Progenitor cell of endocrine pancreas (in vitro differentiated cells): Measurements from ENCODE around the gene RXRA. TPM values are rescaled to one million over a fixed set of nuclear protein-coding genes. Genes with fewer than 3 reads are reported as not detected.

ENCODE experiments used
- DNase-seq: peaks from one replicate; pipeline ENCODE4 v3.0.0; 2021; ENCODE audit warnings: low spot score; ENCODE audit not compliant: unreplicated experiment
- H3K27ac Mint-ChIP-seq: 2 replicates; pipeline ENCODE4 v1.8.0; 2021; ENCODE audit warnings: mild to moderate bottlenecking, moderate library complexity, mixed read lengths
- H3K27me3 Mint-ChIP-seq: 2 replicates; pipeline ENCODE4 v1.8.0; 2021; ENCODE audit warnings: mixed read lengths
- H3K36me3 Mint-ChIP-seq: 2 replicates; pipeline ENCODE4 v1.8.0; 2022; ENCODE audit warnings: mixed read lengths; ENCODE audit not compliant: insufficient read depth
- H3K4me1 Mint-ChIP-seq: 2 replicates; pipeline ENCODE4 v1.8.0; 2021; ENCODE audit warnings: low read depth, mixed read lengths
- H3K4me3 Mint-ChIP-seq: 2 replicates; pipeline ENCODE4 v1.8.0; 2021; ENCODE audit warnings: low read depth, mild to moderate bottlenecking, moderate library complexity, mixed read lengths
- H3K9me3 Mint-ChIP-seq: 2 replicates; pipeline ENCODE4 v1.8.0; 2021; ENCODE audit warnings: low read depth, mixed read lengths
- total RNA-seq: library from RNA; stranded (reverse); gene quantifications from 2 replicates; pipeline ENCODE4 v1.2.1, GENCODE V29; 2021
- TF ChIP-seq, protein P1 (sequence below): fragments of 200-600 bp; sonication (generic); IDR thresholded peaks from one replicate; pipeline ENCODE4 v1.5.0; 2021; ENCODE audit warnings: antibody characterized with exemption, mild to moderate bottlenecking; ENCODE audit not compliant: unreplicated experiment

RXRA gene
- total RNA-seq, 1 donor from 2014 or later = 64.8 TPM

DNA sequence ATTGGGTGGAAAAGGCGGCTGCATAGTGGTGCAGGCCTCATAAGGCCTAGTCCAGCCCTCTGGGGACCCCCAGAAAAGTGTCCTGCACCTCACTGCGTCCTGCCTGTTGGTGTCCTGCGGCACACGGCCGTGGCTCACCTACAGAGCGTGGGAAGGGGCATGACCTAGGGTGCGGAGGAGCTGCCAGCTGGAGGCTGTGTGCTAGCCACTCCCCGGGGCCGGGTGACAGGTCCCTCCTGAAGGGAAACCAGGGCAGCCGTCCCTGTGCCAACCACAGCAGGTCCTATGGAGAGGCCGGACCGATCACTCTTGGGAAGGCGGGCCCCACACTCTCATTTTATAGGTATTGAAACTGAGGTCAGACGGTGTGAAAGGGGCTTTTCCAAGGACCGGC lies 150.7 kb downstream of the RXRA start:
- H3K4me3 Mint-ChIP-seq = no peak overlapping the region
- TF ChIP-seq, protein P1, sequence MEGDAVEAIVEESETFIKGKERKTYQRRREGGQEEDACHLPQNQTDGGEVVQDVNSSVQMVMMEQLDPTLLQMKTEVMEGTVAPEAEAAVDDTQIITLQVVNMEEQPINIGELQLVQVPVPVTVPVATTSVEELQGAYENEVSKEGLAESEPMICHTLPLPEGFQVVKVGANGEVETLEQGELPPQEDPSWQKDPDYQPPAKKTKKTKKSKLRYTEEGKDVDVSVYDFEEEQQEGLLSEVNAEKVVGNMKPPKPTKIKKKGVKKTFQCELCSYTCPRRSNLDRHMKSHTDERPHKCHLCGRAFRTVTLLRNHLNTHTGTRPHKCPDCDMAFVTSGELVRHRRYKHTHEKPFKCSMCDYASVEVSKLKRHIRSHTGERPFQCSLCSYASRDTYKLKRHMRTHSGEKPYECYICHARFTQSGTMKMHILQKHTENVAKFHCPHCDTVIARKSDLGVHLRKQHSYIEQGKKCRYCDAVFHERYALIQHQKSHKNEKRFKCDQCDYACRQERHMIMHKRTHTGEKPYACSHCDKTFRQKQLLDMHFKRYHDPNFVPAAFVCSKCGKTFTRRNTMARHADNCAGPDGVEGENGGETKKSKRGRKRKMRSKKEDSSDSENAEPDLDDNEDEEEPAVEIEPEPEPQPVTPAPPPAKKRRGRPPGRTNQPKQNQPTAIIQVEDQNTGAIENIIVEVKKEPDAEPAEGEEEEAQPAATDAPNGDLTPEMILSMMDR = no peak
- no peaks in the 10 kb centered on the region for H3K36me3 Mint-ChIP-seq
- H3K9me3 Mint-ChIP-seq = no peaks in the 10 kb centered on the region
- H3K27me3 Mint-ChIP-seq = peaks cover 5% of the 10 kb centered on the region
- H3K27ac Mint-ChIP-seq = no peak overlapping the region
- no peaks in the 10 kb centered on the region for H3K4me1 Mint-ChIP-seq
- no peak for DNase-seq

DNA sequence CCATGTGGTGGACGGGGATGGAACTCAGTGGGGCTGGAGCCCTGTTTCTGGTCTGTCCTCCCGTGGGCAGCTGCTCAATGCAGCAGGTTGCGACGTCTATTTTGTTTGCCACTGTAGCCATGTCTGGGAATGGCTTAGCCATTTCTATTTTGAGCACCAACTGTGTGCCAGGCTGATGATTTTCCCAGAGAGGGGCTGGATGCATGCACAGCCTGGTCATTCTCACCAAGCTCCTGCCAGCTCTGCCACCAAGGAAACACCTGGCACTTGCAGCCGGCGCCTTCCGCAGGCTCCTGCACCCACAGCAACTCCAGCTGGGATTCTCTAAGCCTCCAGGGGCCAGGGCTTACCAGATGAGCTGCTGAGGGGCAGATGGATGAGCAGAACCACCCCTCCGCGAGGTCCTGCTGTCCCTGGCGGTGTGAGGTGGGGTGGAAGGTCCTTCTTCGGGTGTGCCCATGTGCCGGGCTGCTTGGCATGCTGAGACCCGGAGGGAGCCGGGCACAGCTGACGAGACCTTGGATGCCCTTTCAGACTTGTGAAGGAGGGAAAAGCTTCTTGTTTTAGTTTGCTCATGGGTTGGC lies 151.2 kb downstream of the RXRA start:
- Mint-ChIP-seq H3K4me1 (no peaks in the 10 kb centered on the region), H3K27me3 (peaks cover 5% of the 10 kb centered on the region), H3K36me3 (no peaks in the 10 kb centered on the region), H3K9me3 (no peaks in the 10 kb centered on the region), H3K4me3 (no peak overlapping the region), H3K27ac (no peak overlapping the region)
- TF ChIP-seq, protein P1 = no peak
- no peak for DNase-seq

DNA sequence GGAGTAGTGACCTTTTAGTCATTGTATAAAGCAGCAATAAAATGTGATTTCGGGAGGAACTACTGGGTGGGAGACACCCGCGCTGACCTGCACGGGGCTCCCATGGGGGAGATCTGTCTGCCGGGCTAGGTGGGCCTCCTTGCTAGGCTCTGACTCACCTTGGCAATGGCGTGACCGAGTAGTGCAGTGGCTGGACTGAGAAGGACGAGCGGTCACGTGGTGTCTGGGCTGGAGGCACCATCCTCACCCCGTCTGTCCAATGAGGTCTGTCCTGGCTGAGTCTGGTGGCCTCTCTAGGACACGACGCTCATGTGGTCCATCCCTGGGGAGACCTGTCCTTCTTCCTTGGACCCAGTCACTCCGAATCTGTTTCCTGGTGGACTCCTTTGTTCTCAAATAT lies 151.7 kb downstream of the RXRA start:
- H3K4me1 Mint-ChIP-seq = no peaks in the 10 kb centered on the region
- no peaks in the 10 kb centered on the region for H3K36me3 Mint-ChIP-seq
- TF ChIP-seq, protein P1 = no peak
- no peak overlapping the region for H3K4me3 Mint-ChIP-seq
- DNase-seq = no peak
- peaks cover 5% of the 10 kb centered on the region for H3K27me3 Mint-ChIP-seq
- H3K27ac Mint-ChIP-seq = no peak overlapping the region
- no peaks in the 10 kb centered on the region for H3K9me3 Mint-ChIP-seq

DNA sequence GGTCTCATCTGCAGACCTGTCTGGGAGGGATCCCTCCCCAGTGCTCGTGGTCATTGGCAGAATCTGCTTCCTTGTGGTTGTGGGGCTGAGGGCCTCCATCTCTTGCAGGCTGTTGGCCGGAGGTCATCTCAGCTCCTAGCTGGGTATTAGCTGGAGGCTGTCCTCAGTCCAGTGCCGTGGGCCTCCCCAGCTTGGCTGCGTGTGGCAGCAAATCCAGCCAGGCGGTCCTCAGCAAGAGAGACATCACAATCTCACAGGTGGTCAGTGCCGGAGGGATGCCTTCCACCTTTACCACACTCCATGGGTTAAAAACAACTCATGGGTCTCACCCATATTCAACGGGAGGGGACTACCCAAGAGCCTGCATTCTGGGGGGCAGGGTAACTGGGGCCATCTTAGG lies 155.5 kb downstream of the RXRA start:
- Mint-ChIP-seq H3K36me3 (no peaks in the 10 kb centered on the region), H3K9me3 (no peaks in the 10 kb centered on the region), H3K4me1 (no peaks in the 10 kb centered on the region), H3K27me3 (peaks cover 9% of the 10 kb centered on the region), H3K4me3 (no peak overlapping the region), H3K27ac (no peak overlapping the region)
- no peak for DNase-seq
- TF ChIP-seq, protein P1 = no peak

DNA sequence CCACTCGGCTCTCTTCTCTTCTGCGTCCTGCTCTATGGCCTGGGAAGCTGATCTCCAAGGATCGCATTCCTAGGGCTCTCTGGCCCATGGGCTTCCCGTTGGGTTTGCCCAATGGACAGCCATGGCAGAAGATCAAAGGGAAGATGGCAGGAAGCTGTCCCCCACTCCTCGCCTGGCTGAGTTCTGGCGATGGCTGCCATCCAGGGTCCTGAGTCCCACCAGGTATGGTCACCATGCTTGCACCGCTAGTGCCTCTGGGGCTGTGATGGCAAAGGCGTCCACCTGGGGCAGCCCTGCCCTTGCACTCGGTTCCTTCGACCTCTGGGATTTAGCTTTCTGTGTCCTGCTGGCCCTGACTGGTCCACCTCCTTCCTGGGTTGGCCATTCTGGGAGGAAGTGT lies 156.0 kb downstream of the RXRA start:
- Mint-ChIP-seq H3K4me3 (no peak overlapping the region), H3K9me3 (no peaks in the 10 kb centered on the region), H3K27me3 (peaks cover 9% of the 10 kb centered on the region), H3K4me1 (no peaks in the 10 kb centered on the region), H3K27ac (no peak overlapping the region), H3K36me3 (no peaks in the 10 kb centered on the region)
- TF ChIP-seq, protein P1 = no peak
- no peak for DNase-seq
